SK-N-SH treated with all-trans-retinoic acid at 6 μM for 48 hours (cell line): ENCODE measurements around the gene LRRC74B.

Experiments
- PPARA ChIP-seq: fragments of 250-450 bp; sonication (Bioruptor Pico); IDR thresholded peaks from 2 replicates; pipeline ENCODE4 v1.5.0; 2020; ENCODE audit warnings: mild to moderate bottlenecking, borderline replicate concordance
- ZC3H10 ChIP-seq: fragments of 250-450 bp; sonication (Bioruptor Pico); IDR thresholded peaks from 2 replicates; pipeline ENCODE4 v1.5.1; 2021; ENCODE audit warnings: mild to moderate bottlenecking, moderate library complexity
- ZFP3 ChIP-seq: fragments of 250-450 bp; sonication (Bioruptor Pico); IDR thresholded peaks from 2 replicates; pipeline ENCODE4 v1.5.0; 2020; ENCODE audit warnings: mild to moderate bottlenecking, moderate library complexity

- TF ChIP-seq ZFP3 (CRISPR knock-in tag) (no peak), ZC3H10 (no peak), PPARA (CRISPR knock-in tag) (no peak)
Measured at GRCh38 chr22:21022955-21023614, 22.7 kb upstream of the LRRC74B start.
